AG04449 (cell line): ENCODE results near the gene TAF4B.

Experiments used
- CTCF ChIA-PET: fragments of 350-600 bp; formaldehyde crosslinking; extraction: SDS; loops from one replicate; lab custom pipeline; 2021; ENCODE audit warnings: antibody characterized with exemption; lab: Yijun Ruan, JAX
- POLR2A ChIA-PET: fragments of 400-600, 350-600 bp; formaldehyde crosslinking; extraction: SDS; loops from one replicate; lab custom pipeline; 2020; ENCODE audit warnings: antibody characterized with exemption, inconsistent platforms; lab: Yijun Ruan, JAX
- DNase-seq: peaks from one replicate; pipeline ENCODE4 v3.0.0-alpha.2; 2010; ENCODE audit warnings: low read depth, low spot score
- H3K4me3 ChIP-seq: 2 replicates; pipeline ENCODE4 v1.5.1; 2011; ENCODE audit warnings: low read depth, mild to moderate bottlenecking, control low read depth, low read length
- CTCF ChIP-seq: IDR thresholded peaks from one replicate; pipeline ENCODE4 v1.5.1; 2011; ENCODE audit warnings: mild to moderate bottlenecking, moderate library complexity, low read length, control low read depth, inconsistent platforms; ENCODE audit not compliant: insufficient read depth; ENCODE audit errors: missing control alignments

The TAF4B gene

GRCh38 chr18:26335571-26336487 is 109.6 kb downstream of the TAF4B start:
- POLR2A ChIA-PET, result no interaction called here
- H3K4me3 ChIP-seq, result no peak overlapping the region
- CTCF ChIA-PET, result interaction anchor here (0.8 to 1.1 kb wide), 3 partner anchors 12 to 313 kb away, joined by 3 read pairs; no protein-coding TSS in a partner anchor
- no peak for TF ChIP-seq CTCF
- no peak for DNase-seq

GRCh38 chr18:26336572-26336971 is 110.3 kb downstream of the TAF4B start:
- no peak for DNase-seq
- TF ChIP-seq CTCF, result no peak
- POLR2A ChIA-PET, result no interaction called here
- H3K4me3 ChIP-seq, result no peak overlapping the region
- CTCF ChIA-PET, result interaction anchor here (0.6 to 0.8 kb wide), 2 partner anchors 13 to 779 kb away, joined by 3 read pairs; no protein-coding TSS in a partner anchor

GRCh38 chr18:26342646-26343045 is 116.4 kb downstream of the TAF4B start:
- no peak for DNase-seq
- TF ChIP-seq CTCF, result no peak
- POLR2A ChIA-PET, result no interaction called here
- no peak overlapping the region for H3K4me3 ChIP-seq
- CTCF ChIA-PET, result no interaction called here

GRCh38 chr18:26350961-26351360 is 124.7 kb downstream of the TAF4B start:
- no peak for DNase-seq
- CTCF ChIA-PET, result no interaction called here
- no peak overlapping the region for H3K4me3 ChIP-seq
- no peak for TF ChIP-seq CTCF
- POLR2A ChIA-PET, result no interaction called here

- no peak for TF ChIP-seq CTCF
- no peak overlapping the region for H3K4me3 ChIP-seq
- DNase-seq, result no peak
- CTCF ChIA-PET, result no interaction called here
- POLR2A ChIA-PET, result no interaction called here
Measured at GRCh38 chr18:26356045-26356785, 130.0 kb downstream of the TAF4B start.

- POLR2A ChIA-PET, result no interaction called here
- CTCF ChIA-PET, result no interaction called here
- H3K4me3 ChIP-seq, result no peak overlapping the region
- DNase-seq, result no peak
- TF ChIP-seq CTCF, result no peak
Measured at GRCh38 chr18:26357960-26358359, 131.7 kb downstream of the TAF4B start.
